ENCODE measurements around the gene OR56B4.
"Not testable (repeated sequence)": the region's sequence is repeated elsewhere in the genome, so short reads cannot be mapped to it uniquely, and the experiment has no call there.

The OR56B4 gene, protein sequence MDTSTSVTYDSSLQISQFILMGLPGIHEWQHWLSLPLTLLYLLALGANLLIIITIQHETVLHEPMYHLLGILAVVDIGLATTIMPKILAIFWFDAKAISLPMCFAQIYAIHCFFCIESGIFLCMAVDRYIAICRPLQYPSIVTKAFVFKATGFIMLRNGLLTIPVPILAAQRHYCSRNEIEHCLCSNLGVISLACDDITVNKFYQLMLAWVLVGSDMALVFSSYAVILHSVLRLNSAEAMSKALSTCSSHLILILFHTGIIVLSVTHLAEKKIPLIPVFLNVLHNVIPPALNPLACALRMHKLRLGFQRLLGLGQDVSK

DNA sequence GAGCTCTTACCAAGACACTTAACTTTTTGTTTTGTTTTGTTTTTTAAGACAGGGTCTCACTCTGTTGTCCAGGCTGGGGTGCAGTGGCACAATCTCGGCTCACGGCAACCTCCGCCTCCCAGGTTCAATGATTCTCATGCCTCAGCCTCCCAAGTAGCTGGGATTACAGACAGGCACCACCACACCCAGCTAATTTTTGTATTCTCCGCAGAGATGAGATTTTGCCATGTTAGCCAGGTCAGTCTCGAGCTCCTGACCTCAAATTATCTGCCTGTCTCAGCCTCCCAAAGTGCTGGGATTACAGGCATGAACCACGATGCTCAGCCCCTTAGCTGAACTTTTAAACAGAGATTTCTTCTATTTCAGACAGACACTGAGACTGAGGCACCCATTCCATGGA lies at the start of gene OR56B4:
OR56B4 (plus strand) TSS at position 301 of the 400 bp plus-strand sequence; CDS start at position 396, 95 bp downstream.
- not testable (repeated sequence) for DNase-seq (ENCODE audit: low read depth)

DNA sequence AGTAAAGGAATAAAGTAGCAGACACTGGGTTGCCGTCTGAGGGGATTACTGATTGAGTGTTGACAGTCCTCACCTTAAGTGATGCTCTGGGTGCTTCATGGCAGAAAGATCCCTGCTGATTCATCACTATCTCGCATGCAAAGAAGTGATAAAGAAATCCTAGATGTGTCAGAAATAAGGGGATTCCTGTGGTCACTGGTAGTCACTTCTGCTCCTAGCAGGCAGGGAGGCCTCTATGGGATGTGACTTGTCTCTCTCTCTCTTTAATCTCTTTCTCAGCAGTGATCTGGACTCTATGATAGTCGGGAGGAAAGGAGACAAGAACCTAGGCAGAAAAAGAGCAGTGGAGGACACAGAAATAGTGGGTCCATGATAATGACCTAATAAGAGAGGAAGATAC lies 46.0 kb upstream of the OR56B4 start:
- no peak for DNase-seq (ENCODE audit: low read depth)

- DNase-seq (ENCODE audit: low read depth): no peak
These were observed 44.7 kb upstream of the OR56B4 start for GRCh38 chr11:6062691-6063358.

DNA sequence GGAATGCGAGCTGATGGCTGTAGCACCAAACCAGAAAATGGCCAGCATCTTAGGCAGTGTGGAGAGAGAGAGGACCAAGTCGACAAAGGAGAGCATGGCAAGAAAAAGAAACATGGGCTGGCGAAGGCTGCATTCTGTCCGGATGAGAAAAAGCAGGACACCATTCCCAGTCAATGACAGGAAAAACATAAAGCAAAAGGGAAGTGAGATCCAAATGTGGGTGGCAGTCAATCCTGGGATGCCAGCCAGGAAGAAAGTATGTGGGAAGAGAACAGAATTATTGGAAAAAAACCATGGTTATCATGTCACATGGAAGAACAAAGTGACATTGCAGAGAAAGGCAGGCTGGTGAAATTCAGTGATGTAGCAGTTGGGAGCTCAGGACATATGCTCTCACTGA lies 40.0 kb upstream of the OR56B4 start:
- no peak for DNase-seq (ENCODE audit: low read depth)

DNA sequence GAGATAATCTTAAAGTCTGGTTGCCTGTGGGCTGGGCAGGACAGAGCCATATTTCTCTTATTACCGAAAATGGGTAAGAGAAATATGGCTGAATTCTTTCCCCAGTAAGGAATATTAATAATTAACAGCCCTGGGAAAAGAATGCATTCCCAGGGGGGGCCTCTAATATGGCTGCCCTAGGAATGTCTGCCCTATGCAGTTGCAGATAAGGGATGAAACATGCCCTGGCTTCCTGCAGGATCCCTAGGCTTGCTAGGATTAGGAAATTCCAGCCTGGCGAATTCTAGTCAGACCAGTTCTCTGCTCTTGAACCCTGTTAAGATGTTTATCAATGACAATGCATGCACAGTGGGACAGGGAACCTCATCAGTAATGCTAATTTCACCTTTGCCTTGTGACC lies 31.0 kb upstream of the OR56B4 start:
- DNase-seq (ENCODE audit: low read depth): not testable (repeated sequence)

GRCh38 chr11:6077723-6078122 lies 29.8 kb upstream of the OR56B4 start:
- DNase-seq (ENCODE audit: low read depth): no peak

DNA sequence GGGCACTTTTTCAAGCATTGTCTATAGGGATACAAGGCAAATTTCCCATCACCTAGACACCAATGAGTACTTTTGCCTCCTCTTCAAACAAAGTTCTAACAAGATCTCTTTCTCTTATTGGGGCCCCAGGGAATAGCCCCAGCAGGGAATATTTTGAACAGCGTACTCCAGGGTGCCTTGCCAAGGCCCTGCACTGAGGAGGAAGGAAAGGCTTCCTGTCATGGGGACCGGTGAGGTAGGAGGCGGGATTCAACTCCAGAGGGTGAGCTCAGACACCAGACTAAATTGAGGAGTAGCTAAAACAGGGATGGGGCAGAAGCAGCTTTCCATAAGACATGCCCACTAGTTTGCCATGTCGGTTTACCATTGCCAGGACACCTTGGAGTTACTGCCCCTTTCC lies 28.0 kb upstream of the OR56B4 start:
- no peak for DNase-seq (ENCODE audit: low read depth)

- no peak for DNase-seq (ENCODE audit: low read depth)
These were observed 24.4 kb upstream of the OR56B4 start for GRCh38 chr11:6083129-6083528.

- no peak for DNase-seq (ENCODE audit: low read depth)
These were observed 22.9 kb upstream of the OR56B4 start for GRCh38 chr11:6084587-6084986.

GRCh38 chr11:6094186-6094585 lies 13.3 kb upstream of the OR56B4 start:
- DNase-seq (ENCODE audit: low read depth): no peak

DNA sequence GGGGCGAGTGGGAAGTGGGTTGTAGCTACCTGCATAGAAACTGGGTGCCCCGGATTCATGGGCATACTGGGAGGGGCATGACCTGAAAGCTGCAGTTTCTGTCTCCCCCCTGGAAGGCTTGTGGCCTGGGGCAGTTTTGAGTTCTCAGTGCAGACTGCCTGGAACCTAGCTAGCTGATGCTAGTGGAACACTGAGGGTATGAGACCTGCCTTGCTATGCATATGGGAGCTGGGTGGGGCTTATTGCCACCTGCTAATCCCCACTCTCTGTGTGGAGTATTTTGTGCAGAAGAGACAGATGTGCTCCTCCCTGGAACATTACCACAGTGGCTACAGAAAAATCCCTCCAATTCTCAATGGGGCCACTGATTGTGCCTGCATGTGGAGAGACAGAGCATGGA lies 11.7 kb upstream of the OR56B4 start:
- DNase-seq (ENCODE audit: low read depth): no peak

GRCh38 chr11:6096417-6096816 lies 11.1 kb upstream of the OR56B4 start:
- no peak for DNase-seq (ENCODE audit: low read depth)

DNA sequence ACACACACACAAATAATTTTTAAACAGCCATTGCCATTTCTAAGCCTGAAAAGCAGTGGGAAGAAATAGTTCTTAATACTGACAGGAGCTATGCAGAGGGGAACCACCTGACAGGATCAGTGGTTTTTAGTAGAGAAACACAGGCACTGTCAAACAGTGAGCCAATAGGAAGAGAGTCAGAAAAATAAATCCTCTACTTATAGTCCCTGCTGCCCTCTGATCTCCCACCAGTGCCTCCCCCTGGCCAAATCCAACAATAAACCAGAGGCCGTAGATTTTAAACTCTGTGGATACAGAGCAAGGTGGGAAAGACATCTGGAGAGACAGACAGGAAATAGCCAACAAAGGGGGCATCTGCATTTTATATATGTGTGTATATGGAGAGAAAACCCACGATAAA lies 7.9 kb upstream of the OR56B4 start:
- DNase-seq (ENCODE audit: low read depth): no peak

DNA sequence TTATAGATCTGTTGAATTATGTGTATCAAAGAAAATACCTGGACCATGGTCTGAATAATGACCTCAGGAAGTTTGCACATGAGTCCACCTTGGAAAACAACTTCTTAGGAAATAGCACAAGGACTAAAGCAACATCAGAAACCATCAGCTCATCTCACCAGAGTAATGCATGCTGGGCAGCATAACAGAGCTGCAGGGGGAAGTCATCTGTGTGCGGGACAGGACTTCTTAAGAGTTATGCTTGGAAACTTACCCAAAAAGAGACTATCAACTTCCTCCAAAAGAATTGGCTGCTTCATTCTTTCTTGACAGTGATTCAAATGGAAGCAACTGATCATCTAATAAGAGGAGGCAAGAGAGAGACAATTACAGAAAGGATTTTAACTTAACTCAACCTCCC lies 2.5 kb downstream of the OR56B4 start:
- no peak for DNase-seq (ENCODE audit: low read depth)

GRCh38 chr11:6111673-6112072 lies 4.2 kb downstream of the OR56B4 start:
- DNase-seq (ENCODE audit: low read depth): no peak

- DNase-seq (ENCODE audit: low read depth): no peak
These were observed 9.2 kb downstream of the OR56B4 start for GRCh38 chr11:6116638-6117037.

DNA sequence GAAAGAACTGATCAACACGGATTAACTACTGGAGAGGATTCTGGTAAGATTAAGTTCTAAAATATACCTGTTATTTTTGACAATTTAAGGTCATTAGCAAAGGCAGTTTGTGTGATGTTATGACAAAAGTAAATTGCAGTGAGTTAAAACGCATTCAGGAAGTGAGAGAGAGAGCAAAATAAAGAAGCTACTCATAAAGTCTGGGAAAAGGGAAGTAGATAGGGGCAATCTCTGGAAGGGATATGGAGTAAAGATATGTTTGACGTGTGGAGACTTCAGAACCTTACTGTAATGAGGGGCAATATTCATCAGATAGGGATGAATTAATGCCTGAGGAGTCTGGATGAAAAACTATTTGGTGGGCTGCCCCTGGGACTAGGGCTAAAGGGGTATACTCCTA lies 16.8 kb downstream of the OR56B4 start:
- no peak for DNase-seq (ENCODE audit: low read depth)

- DNase-seq (ENCODE audit: low read depth): no peak
These were observed 20.4 kb downstream of the OR56B4 start for GRCh38 chr11:6127881-6128280.

DNA sequence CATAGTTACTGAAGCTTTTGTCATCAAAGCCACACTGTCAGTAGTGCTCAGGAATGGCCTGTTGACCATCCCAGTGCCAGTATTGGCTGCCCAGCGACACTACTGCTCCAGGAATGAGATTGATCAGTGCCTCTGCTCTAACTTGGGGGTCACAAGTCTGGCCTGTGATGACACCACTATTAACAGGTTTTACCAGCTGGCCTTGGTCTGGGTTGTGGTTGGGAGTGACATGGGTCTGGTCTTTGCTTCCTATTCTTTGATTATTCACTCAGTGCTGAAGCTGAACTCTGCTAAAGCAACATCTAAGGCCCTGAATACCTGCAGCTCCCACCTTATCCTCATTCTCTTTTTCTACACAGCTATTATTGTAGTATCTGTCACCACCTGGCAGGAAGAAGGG lies 21.5 kb downstream of the OR56B4 start:
- DNase-seq (ENCODE audit: low read depth): no peak

DNA sequence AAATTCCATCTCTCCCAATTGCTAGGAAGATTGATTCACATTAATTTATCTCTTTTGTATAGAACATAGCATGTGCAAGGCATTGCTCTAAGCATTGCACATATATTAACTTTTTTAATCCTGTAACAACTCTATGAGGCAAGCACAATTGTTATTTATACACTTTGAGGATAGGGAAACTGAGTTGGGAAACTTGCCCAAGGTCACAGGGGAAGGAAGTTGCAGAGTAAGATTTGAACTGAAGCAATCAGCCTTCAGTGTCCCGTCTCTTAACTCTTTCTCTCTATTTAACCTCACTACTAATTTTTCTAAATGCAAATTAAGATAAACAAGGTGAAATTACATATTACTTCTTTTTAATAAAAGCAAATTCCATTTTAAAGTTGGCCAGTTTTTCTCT lies 22.2 kb downstream of the OR56B4 start:
- no peak for DNase-seq (ENCODE audit: low read depth)

DNA sequence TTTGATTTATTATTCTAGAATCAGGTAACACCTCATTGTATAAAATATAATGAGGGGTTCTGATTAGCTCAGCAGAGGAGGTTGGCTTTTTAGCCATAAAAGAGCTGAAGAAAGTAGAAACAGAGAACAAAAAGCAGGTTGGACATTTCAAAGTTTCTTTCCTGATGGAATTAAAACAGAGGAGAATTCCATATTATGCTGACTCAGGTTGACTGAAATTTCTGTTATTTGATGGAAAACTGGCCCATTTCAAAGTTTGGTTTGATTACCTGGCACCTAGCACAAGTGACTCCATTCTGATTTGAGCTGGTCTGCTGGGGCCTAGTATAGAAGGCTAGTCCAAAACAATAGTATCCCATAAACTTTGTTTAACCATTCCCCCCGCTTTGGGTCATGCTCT lies 24.9 kb downstream of the OR56B4 start:
- DNase-seq (ENCODE audit: low read depth): no peak

GRCh38 chr11:6135936-6136335 lies 28.5 kb downstream of the OR56B4 start:
- DNase-seq (ENCODE audit: low read depth): not testable (repeated sequence)

DNA sequence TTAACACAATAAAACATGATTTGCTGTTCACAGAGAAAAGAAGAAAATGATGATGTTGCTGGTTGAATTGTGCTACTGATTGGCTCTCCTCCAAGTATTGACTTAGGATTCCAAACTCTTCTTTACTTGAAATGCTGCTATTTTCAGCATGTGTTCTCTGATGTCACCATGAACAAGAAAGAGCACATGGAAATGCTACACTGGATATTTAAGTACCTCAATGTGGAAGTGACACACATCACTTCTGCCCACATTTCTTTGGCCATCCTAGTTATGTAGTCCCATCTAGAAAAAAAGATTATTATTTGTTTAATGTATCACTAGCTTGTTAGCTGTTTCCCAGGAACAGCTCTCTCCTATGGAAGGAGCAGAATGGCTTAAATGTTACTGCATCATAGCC lies 35.5 kb downstream of the OR56B4 start:
- DNase-seq (ENCODE audit: low read depth): no peak

- not testable (repeated sequence) for DNase-seq (ENCODE audit: low read depth)
These were observed 36.3 kb downstream of the OR56B4 start for GRCh38 chr11:6143737-6144136.

Data from activated T-helper 9 cell treated with anti-CD3 and anti-CD28 coated beads, Interleukin-2, amount 50 U/mL, for 16 hours (primary cell).